SJSA1 (cell line): ENCODE results near the gene ABCC3. TPM values are rescaled to one million over a fixed set of nuclear protein-coding genes. Genes with fewer than 3 reads are reported as not detected.
"Not testable (repeated sequence)": the region's sequence is repeated elsewhere in the genome, so short reads cannot be mapped to it uniquely, and the experiment has no call there.

Experiments used
- DNase-seq, 2 experiments: peaks; one replicate each; pipeline ENCODE4 v3.0.0-alpha.2; 2015 to 2020; ENCODE audit warnings: low spot score in 2 of 2, low read depth in 1 of 2
- H3K27ac ChIP-seq: fragments of 250-450 bp; sonication (Bioruptor Pico); 2 replicates; pipeline ENCODE4 v1.5.1; 2020; ENCODE audit warnings: mild to moderate bottlenecking, moderate library complexity
- H3K27me3 ChIP-seq: fragments of 250-450 bp; sonication (Bioruptor Pico); replicated peaks from 2 replicates; pipeline ENCODE4 v1.5.1; 2020; ENCODE audit warnings: mild to moderate bottlenecking, moderate library complexity
- H3K36me3 ChIP-seq: fragments of 250-450 bp; sonication (Bioruptor Pico); 2 replicates; pipeline ENCODE4 v1.5.1; 2020; ENCODE audit warnings: mild to moderate bottlenecking
- H3K4me1 ChIP-seq: fragments of 250-450 bp; sonication (Bioruptor Pico); replicated peaks from 2 replicates; pipeline ENCODE4 v1.6.1; 2021; ENCODE audit warnings: mild to moderate bottlenecking
- H3K4me3 ChIP-seq: fragments of 250-450 bp; sonication (Bioruptor Pico); 2 replicates; pipeline ENCODE4 v1.5.1; 2020; ENCODE audit warnings: mild to moderate bottlenecking
- H3K9me3 ChIP-seq: fragments of 250-450 bp; sonication (Bioruptor Pico); replicated peaks from 2 replicates; pipeline ENCODE4 v1.5.1; 2020; ENCODE audit warnings: mild to moderate bottlenecking
- total RNA-seq: library from RNA; depleted of rRNA; stranded (reverse); fragments of >200 nt; shearing (Covaris generic); gene quantifications from 2 replicates; pipeline ENCODE4 v1.2.3, GENCODE V29; 2014; rRNA removed

Gene ABCC3
- total RNA-seq, 1 experiment from 2014 or later = 9.6 TPM

GRCh38 chr17:50722746-50723145, 88.1 kb downstream of the ABCC3 start:
- H3K4me3 ChIP-seq = no peak overlapping the region

GRCh38 chr17:50724622-50725021, 89.9 kb downstream of the ABCC3 start:
- not testable (repeated sequence) for H3K9me3 ChIP-seq, H3K27me3 ChIP-seq, H3K27ac ChIP-seq, H3K4me3 ChIP-seq, DNase-seq
- Histone ChIP-seq H3K36me3 (peaks cover 48% of the 10 kb centered on the region), H3K4me1 (peaks cover 18% of the 10 kb centered on the region)

More at GRCh38 chr17:50722746-50723145, 88.1 kb downstream of the ABCC3 start:
- H3K27me3 ChIP-seq = no peaks in the 10 kb centered on the region
- peaks cover 23% of the 10 kb centered on the region for H3K4me1 ChIP-seq
- no peaks in the 10 kb centered on the region for H3K9me3 ChIP-seq
- DNase-seq = no peak
- H3K36me3 ChIP-seq = peaks cover 48% of the 10 kb centered on the region
- H3K27ac ChIP-seq = no peak overlapping the region

- Histone ChIP-seq H3K9me3 (no peaks in the 10 kb centered on the region), H3K27ac (no peak overlapping the region)
- no peak for DNase-seq
Observed at GRCh38 chr17:50725769-50726655, 91.3 kb downstream of the ABCC3 start.

GRCh38 chr17:50728112-50728429, 93.4 kb downstream of the ABCC3 start:
- Histone ChIP-seq H3K36me3 (peaks cover 39% of the 10 kb centered on the region), H3K9me3 (no peaks in the 10 kb centered on the region), H3K4me1 (peaks cover 2% of the 10 kb centered on the region; the same call in 1 of the 2 replicates), H3K27ac (no peak overlapping the region), H3K27me3 (no peaks in the 10 kb centered on the region), H3K4me3 (no peak overlapping the region)
- DNase-seq = no peak

More at GRCh38 chr17:50725769-50726655, 91.3 kb downstream of the ABCC3 start:
- Histone ChIP-seq H3K27me3 (no peaks in the 10 kb centered on the region), H3K4me3 (no peak overlapping the region), H3K4me1 (peaks cover 16% of the 10 kb centered on the region), H3K36me3 (peaks cover 42% of the 10 kb centered on the region)

- H3K4me3 ChIP-seq = no peak overlapping the region
- 0 out of 2 replicates have a peak, but pooled peaks cover 2% of the 10 kb centered on the region for H3K4me1 ChIP-seq
- no peak for DNase-seq
- H3K27ac ChIP-seq = no peak overlapping the region
- H3K36me3 ChIP-seq = peaks cover 39% of the 10 kb centered on the region
- H3K27me3 ChIP-seq = no peaks in the 10 kb centered on the region
- H3K9me3 ChIP-seq = no peaks in the 10 kb centered on the region
Observed at GRCh38 chr17:50728881-50729765, 94.4 kb downstream of the ABCC3 start.

- H3K27me3 ChIP-seq = no peaks in the 10 kb centered on the region
- peaks cover 34% of the 10 kb centered on the region for H3K36me3 ChIP-seq
- H3K27ac ChIP-seq = no peak overlapping the region
- no peaks in the 10 kb centered on the region for H3K9me3 ChIP-seq
- no peak for DNase-seq
- H3K4me1 ChIP-seq = 0 out of 2 replicates have a peak, but pooled peaks cover 2% of the 10 kb centered on the region
- no peak overlapping the region for H3K4me3 ChIP-seq
Observed at GRCh38 chr17:50731575-50732460, 97.1 kb downstream of the ABCC3 start.

GRCh38 chr17:50735287-50735686, 100.6 kb downstream of the ABCC3 start:
- H3K27me3 ChIP-seq = no peaks in the 10 kb centered on the region
- H3K9me3 ChIP-seq = no peaks in the 10 kb centered on the region
- H3K4me1 ChIP-seq = no peaks in the 10 kb centered on the region
- H3K27ac ChIP-seq = no peak overlapping the region
- DNase-seq = no peak
- no peak overlapping the region for H3K4me3 ChIP-seq
- H3K36me3 ChIP-seq = peaks cover 60% of the 10 kb centered on the region

- Histone ChIP-seq H3K4me3 (no peak overlapping the region), H3K27me3 (no peaks in the 10 kb centered on the region), H3K4me1 (no peaks in the 10 kb centered on the region), H3K36me3 (peaks cover 67% of the 10 kb centered on the region), H3K9me3 (no peaks in the 10 kb centered on the region), H3K27ac (no peak overlapping the region)
- no peak for DNase-seq
Observed at GRCh38 chr17:50737118-50737698, 102.5 kb downstream of the ABCC3 start.

GRCh38 chr17:50739098-50739497, 104.4 kb downstream of the ABCC3 start:
- H3K27me3 ChIP-seq = no peaks in the 10 kb centered on the region
- H3K4me1 ChIP-seq = no peaks in the 10 kb centered on the region
- no peak for DNase-seq
- no peaks in the 10 kb centered on the region for H3K9me3 ChIP-seq
- H3K27ac ChIP-seq = no peak overlapping the region
- peaks cover 86% of the 10 kb centered on the region for H3K36me3 ChIP-seq
- no peak overlapping the region for H3K4me3 ChIP-seq

Other genes with a start within 250 kb of the ABCC3 start
- 321 and 329 TPM in 2 replicates for gene LRRC59, start 237.4 kb upstream of the ABCC3 start, total RNA-seq
- gene ACSF2, start 208.7 kb upstream of the ABCC3 start, total RNA-seq = 14.9 and 26.5 TPM in 2 replicates
- gene CHAD, start 166.0 kb upstream of the ABCC3 start, total RNA-seq = not detected in 2 replicates
- gene RSAD1, start 156.0 kb upstream of the ABCC3 start, total RNA-seq = 10.0 and 15.8 TPM in 2 replicates
- gene MYCBPAP, start 126.4 kb upstream of the ABCC3 start, total RNA-seq = not detected in 2 replicates
- 0.03 TPM in 1 of 2 replicates, not detected in the other for gene EPN3, start 102.1 kb upstream of the ABCC3 start, total RNA-seq
- 35.7 and 50.7 TPM in 2 replicates for gene SPATA20, start 87.7 kb upstream of the ABCC3 start, total RNA-seq
- 0.13 TPM in 1 of 2 replicates, not detected in the other for gene CACNA1G, start 74.2 kb upstream of the ABCC3 start, total RNA-seq
- 69.1 and 83.1 TPM in 2 replicates for gene ANKRD40, start 73.0 kb downstream of the ABCC3 start, total RNA-seq
- gene LUC7L3, start 84.7 kb downstream of the ABCC3 start, total RNA-seq = 46.4 and 49.6 TPM in 2 replicates
- gene ANKRD40CL, start 132.6 kb downstream of the ABCC3 start, total RNA-seq = not detected in 2 replicates
- not detected in 2 replicates for gene WFIKKN2, start 200.7 kb downstream of the ABCC3 start, total RNA-seq
- gene TOB1, start 231.5 kb downstream of the ABCC3 start, total RNA-seq = 0.28 and 3.1 TPM in 2 replicates